Heart right ventricle (tissue), 16 donors: ENCODE data around the gene FYN. TPM values are rescaled to one million over a fixed set of nuclear protein-coding genes. Genes with fewer than 3 reads are reported as not detected.
A peak's percentile ranks its signal among the peaks of the same experiment; 100 is the strongest.

Experiments
- ATAC-seq, 8 donors: fragments of 200-7000 bp; cut with Tn5 transposase; one replicate each; pipeline ENCODE4 v1.9.1; 2020; ENCODE audit warnings: mild to moderate bottlenecking in 8 of 8, moderate library complexity in 8 of 8, moderate number of reproducible peaks in 1 of 8
- DNase-seq, 2 donors: peaks; one replicate each; pipeline ENCODE4 v3.0.0-alpha.2; 2020
- H3K27ac ChIP-seq, 10 donors: fragments of 200-600 bp; sonication (generic) in 2 of 10; one replicate each; pipeline versions ENCODE4 v1.5.0 to v1.8.0; 2020 to 2022; ENCODE audit warnings: mild to moderate bottlenecking in 3 of 10
- H3K27me3 ChIP-seq, 7 donors: fragments of 200-600 bp; one replicate each; pipeline ENCODE4 v1.8.0; 2021 to 2022; ENCODE audit warnings: mild to moderate bottlenecking in 2 of 7
- H3K36me3 ChIP-seq, 9 donors: fragments of 200-600 bp; sonication (generic) in 1 of 9; one replicate each; pipeline versions ENCODE4 v1.5.0 to v1.8.0; 2020 to 2022; ENCODE audit warnings: mild to moderate bottlenecking in 2 of 9
- H3K4me1 ChIP-seq, 9 donors: fragments of 200-600 bp; sonication (generic) in 1 of 9; one replicate each; pipeline versions ENCODE4 v1.5.0 to v1.8.0; 2020 to 2022; ENCODE audit warnings: mild to moderate bottlenecking in 4 of 9
- H3K4me3 ChIP-seq, 10 donors: fragments of 200-600 bp; sonication (generic) in 2 of 10; one replicate each; pipeline versions ENCODE4 v1.5.0 to v1.8.0; 2020 to 2022; ENCODE audit warnings: mild to moderate bottlenecking in 7 of 10, moderate library complexity in 2 of 10
- H3K9me3 ChIP-seq, 11 donors: fragments of 200-600 bp in 10 of 11; sonication (generic) in 2 of 11; one replicate each; pipeline versions ENCODE4 v1.5.0 to v1.8.0; 2013 to 2022; ENCODE audit warnings: mild to moderate bottlenecking in 2 of 11, control low read depth in 1 of 11, moderate library complexity in 1 of 11
- WGBS, 2 donors: extraction: QIAGEN DNeasy Blood & Tissue Kit; methylation state at CpG; one replicate each; pipeline ENCODE4 v1.1.7; 2013; ENCODE audit warnings: inconsistent platforms in 1 of 2; 5-methylcytosine and 5-hydroxymethylcytosine counted together
- intact Hi-C, 10 donors: fragments of 100-400 bp; cut with DNase I; formaldehyde crosslinking; loops; one replicate each; pipeline versions ENCODE4 v1.11.1 to v1.14.2; 2022
- polyA plus RNA-seq, 2 donors: library from polyadenylated mRNA; stranded (reverse); fragments of 200-250 nt; gene quantifications; one replicate each; pipeline ENCODE4 v1.2.3, GENCODE V29; 2013
- total RNA-seq, 10 donors: library from RNA; stranded (reverse); fragmentation: NEBNext Ultra II Directional in 3 of 10; extraction: Animal tissue kit (Norgen Biotek cat#: 25700) in 3 of 10; gene quantifications; one replicate each; pipeline versions ENCODE4 v1.2.1 to v1.2.4, GENCODE V29; 2021 to 2023
- TF ChIP-seq, protein P1 (sequence below), 9 donors: fragments of 200-600 bp; sonication (generic) in 2 of 9; IDR thresholded peaks; one replicate each; pipeline versions ENCODE4 v1.5.0 to v1.8.0; 2021 to 2022; ENCODE audit warnings: antibody characterized with exemption in 9 of 9, mild to moderate bottlenecking in 5 of 9, moderate library complexity in 1 of 9
- donor health status: Arrhythmogenic right ventricular cardiomyopathy.
- donor health status: ischemic (EF 13 %, LVEDD 7.1; RV severe dilation, severe dysfunction).
- donor health status: healthy with polysubstance abuse.
- donor health status: DM: no; HTN: yes; CAD: no.
- donor health status: DM: no; HTN: no; CAD: no.
- donor health status: ischemic (EF 25% LVEDD 6.9; RV normal size, moderate dysfunction).
- donor health status: ischemic (EF 25% LVEDD 5.7; RV mildly dilated, moderate dysfunction).
- donor health status: healthy.
- donor health status: DM: yes; HTN: yes; CAD: no.
- donor health status: Ischemic cardiomyopathy.
- donor health status: ischemic (EF 35%, LVEDD 5.7; RV mildly dilated, moderate dysfunction).
- donor health status: nonischemic (EF 11% LVEDD 7.7; RV severe dilation, severe dysfunction).
- donor health status: DM: yes; HTN: yes; CAD: no.
- donor health status: PGD.
- donor health status: ischemic (EF 29% LVEDD 5.4; RV normal size, mild dysfunction).
- donor health status: nonischemic (EF 23%, LVEDD 6.1; RV moderate dilation, normal function).

Gene FYN
- total and polyA plus RNA-seq, 12 donors: 19.1 to 58.1 (median 42.2) TPM

DNA sequence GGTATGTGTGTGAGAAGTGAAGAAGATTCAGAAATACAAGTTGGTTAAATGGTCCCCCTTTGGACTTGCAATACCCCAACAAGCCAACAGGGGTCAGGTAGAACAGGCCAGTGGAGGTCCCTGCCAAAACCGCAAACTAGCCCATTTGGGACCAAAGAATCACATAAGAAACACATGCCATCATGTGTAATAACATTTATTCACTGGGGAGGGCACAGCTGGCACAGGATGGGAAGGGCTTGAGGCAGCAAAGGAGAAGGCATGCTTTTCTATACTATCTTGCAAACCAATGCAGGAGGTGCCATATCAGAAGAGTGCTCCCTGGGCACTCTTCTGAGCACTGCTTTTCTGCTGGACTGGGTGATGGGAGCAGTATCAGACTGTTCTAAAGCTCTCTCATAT, 151.5 kb downstream of the FYN start:
- Histone ChIP-seq H3K9me3 (no peaks in the 10 kb centered on the region), H3K36me3 (peaks cover 0 to 33% (median 8%) of the 10 kb centered on the region in 9 donors), H3K27ac (peak overlapping the region in 6 of 10 donors; percentile 3 to 55 (median 36)), H3K27me3 (no peaks in the 10 kb centered on the region), H3K4me1 (peaks cover 0 to 53% (median 49%) of the 10 kb centered on the region in 9 donors), H3K4me3 (no peak overlapping the region)
- peak in 3 of 8 donors; percentile 17 to 44 (median 22) for ATAC-seq
- DNase-seq: peak in 1 of 2 donors; percentile 20
- intact Hi-C loops: loop anchor here in 1 of 10 donors (5.0 kb wide), 1 partner anchor 36 kb away; no protein-coding TSS in a partner anchor
- TF ChIP-seq, protein P1, sequence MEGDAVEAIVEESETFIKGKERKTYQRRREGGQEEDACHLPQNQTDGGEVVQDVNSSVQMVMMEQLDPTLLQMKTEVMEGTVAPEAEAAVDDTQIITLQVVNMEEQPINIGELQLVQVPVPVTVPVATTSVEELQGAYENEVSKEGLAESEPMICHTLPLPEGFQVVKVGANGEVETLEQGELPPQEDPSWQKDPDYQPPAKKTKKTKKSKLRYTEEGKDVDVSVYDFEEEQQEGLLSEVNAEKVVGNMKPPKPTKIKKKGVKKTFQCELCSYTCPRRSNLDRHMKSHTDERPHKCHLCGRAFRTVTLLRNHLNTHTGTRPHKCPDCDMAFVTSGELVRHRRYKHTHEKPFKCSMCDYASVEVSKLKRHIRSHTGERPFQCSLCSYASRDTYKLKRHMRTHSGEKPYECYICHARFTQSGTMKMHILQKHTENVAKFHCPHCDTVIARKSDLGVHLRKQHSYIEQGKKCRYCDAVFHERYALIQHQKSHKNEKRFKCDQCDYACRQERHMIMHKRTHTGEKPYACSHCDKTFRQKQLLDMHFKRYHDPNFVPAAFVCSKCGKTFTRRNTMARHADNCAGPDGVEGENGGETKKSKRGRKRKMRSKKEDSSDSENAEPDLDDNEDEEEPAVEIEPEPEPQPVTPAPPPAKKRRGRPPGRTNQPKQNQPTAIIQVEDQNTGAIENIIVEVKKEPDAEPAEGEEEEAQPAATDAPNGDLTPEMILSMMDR (IDR thresholded peaks at IDR 0.05): peak; percentile 30 to 54 (median 40)
- WGBS, 2 donors: 83 to 84% methylated on average over 1 of the region's 1 CpG

DNA sequence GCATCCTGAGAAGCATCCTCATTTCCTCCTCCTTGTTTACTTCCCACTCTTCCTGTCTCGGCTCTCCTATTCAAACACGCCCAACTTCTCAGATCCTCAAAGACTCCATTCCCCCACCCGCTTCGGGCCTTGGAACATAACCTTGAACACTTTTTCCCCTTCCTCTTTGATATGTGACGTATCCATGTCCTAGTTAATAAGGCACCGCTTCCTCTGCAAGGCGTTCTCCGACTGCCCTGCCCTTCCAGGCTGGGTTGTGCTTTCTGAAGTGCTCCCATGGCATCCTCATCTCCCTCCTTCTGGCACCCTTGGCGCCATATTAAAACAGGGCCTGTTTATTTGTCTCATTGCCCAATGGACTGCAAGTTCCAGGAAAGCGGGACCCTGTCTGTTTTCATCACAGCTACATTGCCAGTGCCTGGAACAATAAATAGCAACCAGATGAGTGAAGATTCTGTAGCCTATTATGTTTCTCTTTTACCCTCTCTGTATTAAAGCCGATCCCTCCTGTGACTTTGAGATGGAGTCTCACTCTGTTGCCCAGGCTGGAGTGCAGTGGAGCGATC, 152.2 kb downstream of the FYN start:
- no peak for DNase-seq
- TF ChIP-seq, protein P1 (IDR thresholded peaks at IDR 0.05): no peak
- peak in 4 of 8 donors; percentile 13 to 47 (median 36) for ATAC-seq

DNA sequence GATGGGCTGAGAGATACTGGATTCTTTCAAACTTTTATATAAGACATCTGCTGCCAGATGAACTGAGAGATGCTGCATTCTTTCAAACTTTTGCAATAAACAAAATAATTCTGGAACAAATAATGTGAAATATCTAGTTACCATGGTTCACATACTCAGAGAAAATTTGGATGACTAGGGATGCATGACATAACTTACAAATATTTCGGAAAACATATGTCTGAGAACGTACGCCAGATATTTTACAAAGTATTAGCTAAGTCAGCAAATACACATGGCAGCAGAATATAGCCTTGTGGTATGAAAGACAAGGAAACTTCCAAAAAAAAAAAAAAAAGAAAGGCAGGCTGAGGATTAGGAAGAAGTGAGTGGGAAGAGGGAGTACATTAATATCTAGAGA, 154.3 kb downstream of the FYN start:
- no peak overlapping the region for H3K4me3 ChIP-seq
- ATAC-seq (no peak), DNase-seq (no peak)
- peaks cover 0 to 54% (median 8%) of the 10 kb centered on the region in 9 donors for H3K36me3 ChIP-seq
- peaks cover 0 to 38% (median 31%) of the 10 kb centered on the region in 9 donors for H3K4me1 ChIP-seq
- H3K27me3 ChIP-seq: no peaks in the 10 kb centered on the region
- H3K9me3 ChIP-seq: no peaks in the 10 kb centered on the region
- H3K27ac ChIP-seq: no peak overlapping the region
- intact Hi-C loops: loop anchor here in 2 of 10 donors (10.0 kb wide), 2 partner anchors 156 to 166 kb away; partner anchors contain the start of gene FYN (in 1 of the 2)
- TF ChIP-seq, protein P1 (IDR thresholded peaks at IDR 0.05): no peak
- WGBS, 2 donors: 82 to 84% methylated on average over 3 of the region's 3 CpGs

More for the DNA sequence above, 152.2 kb downstream of the FYN start:
- WGBS, 2 donors: 77 to 84% methylated on average over 12 of the region's 12 CpGs
- H3K36me3 ChIP-seq: peaks cover 0 to 34% (median 8%) of the 10 kb centered on the region in 9 donors
- peaks cover 0 to 53% (median 49%) of the 10 kb centered on the region in 9 donors for H3K4me1 ChIP-seq
- no peaks in the 10 kb centered on the region for H3K27me3 ChIP-seq
- peak overlapping the region in 8 of 10 donors; percentile 2 to 55 (median 38) for H3K27ac ChIP-seq
- intact Hi-C loops: loop anchor here in 1 of 10 donors (5.0 kb wide), 1 partner anchor 36 kb away; no protein-coding TSS in a partner anchor
- no peaks in the 10 kb centered on the region for H3K9me3 ChIP-seq
- no peak overlapping the region for H3K4me3 ChIP-seq

DNA sequence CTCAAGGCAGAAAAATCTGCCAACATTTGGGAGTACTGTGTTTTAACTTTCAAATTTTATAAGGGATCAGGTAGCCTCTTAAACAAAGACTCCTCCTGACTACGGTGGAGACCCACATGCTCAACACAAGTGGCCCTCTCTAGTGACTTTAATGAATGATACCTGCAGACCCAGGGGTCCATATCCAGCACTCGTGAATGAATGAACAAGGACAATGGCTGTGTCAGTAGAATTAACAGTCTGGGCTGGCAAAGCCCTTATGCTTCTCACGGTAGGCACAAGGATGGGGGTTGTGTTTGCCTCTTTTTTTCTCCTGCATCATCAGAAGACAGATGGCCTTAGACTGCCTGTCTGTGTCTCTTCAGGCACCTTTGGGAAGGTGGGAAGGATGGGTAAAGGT, 154.9 kb downstream of the FYN start:
- peaks cover 0 to 31% (median 25%) of the 10 kb centered on the region in 9 donors for H3K4me1 ChIP-seq
- WGBS, 2 donors: 91 to 97% methylated on average over 3 of the region's 3 CpGs
- no peak overlapping the region for H3K27ac ChIP-seq
- no peak for ATAC-seq
- TF ChIP-seq, protein P1 (IDR thresholded peaks at IDR 0.05): no peak
- peaks cover 0 to 61% (median 11%) of the 10 kb centered on the region in 9 donors for H3K36me3 ChIP-seq
- H3K27me3 ChIP-seq: no peaks in the 10 kb centered on the region
- no peaks in the 10 kb centered on the region for H3K9me3 ChIP-seq
- no peak overlapping the region for H3K4me3 ChIP-seq
- intact Hi-C loops: loop anchor here in 2 of 10 donors (10.0 kb wide), 2 partner anchors 156 to 166 kb away; partner anchors contain the start of gene FYN (in 1 of the 2)
- no peak for DNase-seq
